K562 treated with DMSO at 1 percent for 24 hours (cell line): Measurements from ENCODE around the gene BAZ1A. TPM values are rescaled to one million over a fixed set of nuclear protein-coding genes. Genes with fewer than 3 reads are reported as not detected.

ENCODE experiments used
- total RNA-seq: library from RNA; unstranded; fragments of 300-600 nt; gene quantifications from 2 replicates; pipeline ENCODE4 v1.2.3, GENCODE V29; 2022; ENCODE audit warnings: low read depth; ENCODE audit not compliant: insufficient read depth

BAZ1A gene
- total RNA-seq: 11.2 and 12.9 TPM in 2 replicates

DNA sequence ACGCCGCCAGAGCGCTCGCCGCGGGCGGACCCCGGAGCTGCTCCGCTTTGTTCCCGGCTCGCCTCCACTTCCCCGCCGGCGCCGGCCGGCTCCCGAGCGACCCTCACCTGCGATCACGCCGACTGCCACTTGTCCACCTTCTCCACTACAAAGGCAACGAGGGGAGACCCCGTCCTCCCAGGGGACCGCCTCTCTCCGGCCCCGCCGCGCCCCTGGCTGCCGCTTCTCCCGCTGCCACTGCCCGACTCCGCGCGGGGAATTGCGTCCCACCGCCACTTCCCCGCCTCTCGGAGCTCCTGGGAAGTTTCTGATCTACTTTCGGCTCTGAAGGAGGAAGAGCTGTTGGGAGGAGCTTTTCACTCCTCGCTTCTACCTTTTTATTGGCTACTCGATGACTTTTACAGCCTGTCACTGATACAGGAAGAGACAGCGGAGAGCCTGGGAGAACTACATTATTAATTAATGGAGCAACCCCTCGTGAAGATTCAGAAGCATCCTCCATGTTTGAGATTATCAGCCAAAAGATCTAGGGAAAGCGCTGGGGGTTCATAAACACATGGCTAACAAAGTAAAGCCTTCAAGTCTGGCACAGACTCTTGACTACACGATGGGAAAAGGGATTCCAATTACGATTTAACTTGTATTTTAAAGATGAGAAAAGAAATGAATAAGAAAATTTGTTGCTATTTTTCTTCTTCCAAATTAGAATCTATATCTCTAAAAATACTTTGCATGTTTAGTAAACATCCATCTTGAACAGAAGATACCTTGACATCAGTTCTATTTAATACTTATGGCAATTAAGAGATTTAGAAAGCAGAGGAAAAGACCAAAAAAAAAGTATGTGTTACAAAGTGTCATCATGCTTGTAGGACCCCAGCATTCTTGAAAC is at the start of gene BAZ1A:
Gene BAZ1A (minus strand): TSS at position 330 of the 892 bp plus-strand sequence. CDS start 756 bp downstream, outside the sequence.

GRCh38 chr14:34714320-34715126 is 160.6 kb downstream of the BAZ1A start, which contains the start of gene CFL2:
TSS of gene CFL2 (minus strand) at chr14:34714593. CDS start at chr14:34714540, 53 bp downstream.

Other genes with a start within 250 kb of the BAZ1A start
- gene SNX6, start 245.2 kb downstream of the BAZ1A start, total RNA-seq: 26.4 and 28.1 TPM in 2 replicates
- 4.0 and 5.7 TPM in 2 replicates for gene CFL2, start 160.8 kb downstream of the BAZ1A start, total RNA-seq
- gene SRP54, start 107.6 kb upstream of the BAZ1A start, total RNA-seq: 34.9 and 42.3 TPM in 2 replicates
- 47.6 and 54.4 TPM in 2 replicates for gene FAM177A1, start 170.9 kb upstream of the BAZ1A start, total RNA-seq
- gene PPP2R3C, start 246.6 kb upstream of the BAZ1A start, total RNA-seq: 17.0 and 18.4 TPM in 2 replicates
- 12.1 and 12.4 TPM in 2 replicates for gene PRORP, start 247.2 kb upstream of the BAZ1A start, total RNA-seq